VCaP (cell line): ENCODE data around the gene CMTR1.
A peak's percentile ranks its signal among the peaks of the same experiment; 100 is the strongest.
"Not testable (repeated sequence)": the region's sequence is repeated elsewhere in the genome, so short reads cannot be mapped to it uniquely, and the experiment has no call there.

Experiments
- H3K27ac ChIP-seq: fragments of 450-650 bp; 2 replicates; pipeline ENCODE4 v1.5.1; 2017
- CTCF ChIP-seq: fragments of 450-650 bp; conservative IDR thresholded peaks from 2 replicates; pipeline ENCODE4 v1.5.1; 2017; ENCODE audit warnings: mild to moderate bottlenecking, moderate library complexity

CMTR1 gene

GRCh38 chr6:37496951-37497885, 64.2 kb downstream of the CMTR1 start:
- H3K27ac ChIP-seq: no peak overlapping the region
- no peak for TF ChIP-seq CTCF

DNA sequence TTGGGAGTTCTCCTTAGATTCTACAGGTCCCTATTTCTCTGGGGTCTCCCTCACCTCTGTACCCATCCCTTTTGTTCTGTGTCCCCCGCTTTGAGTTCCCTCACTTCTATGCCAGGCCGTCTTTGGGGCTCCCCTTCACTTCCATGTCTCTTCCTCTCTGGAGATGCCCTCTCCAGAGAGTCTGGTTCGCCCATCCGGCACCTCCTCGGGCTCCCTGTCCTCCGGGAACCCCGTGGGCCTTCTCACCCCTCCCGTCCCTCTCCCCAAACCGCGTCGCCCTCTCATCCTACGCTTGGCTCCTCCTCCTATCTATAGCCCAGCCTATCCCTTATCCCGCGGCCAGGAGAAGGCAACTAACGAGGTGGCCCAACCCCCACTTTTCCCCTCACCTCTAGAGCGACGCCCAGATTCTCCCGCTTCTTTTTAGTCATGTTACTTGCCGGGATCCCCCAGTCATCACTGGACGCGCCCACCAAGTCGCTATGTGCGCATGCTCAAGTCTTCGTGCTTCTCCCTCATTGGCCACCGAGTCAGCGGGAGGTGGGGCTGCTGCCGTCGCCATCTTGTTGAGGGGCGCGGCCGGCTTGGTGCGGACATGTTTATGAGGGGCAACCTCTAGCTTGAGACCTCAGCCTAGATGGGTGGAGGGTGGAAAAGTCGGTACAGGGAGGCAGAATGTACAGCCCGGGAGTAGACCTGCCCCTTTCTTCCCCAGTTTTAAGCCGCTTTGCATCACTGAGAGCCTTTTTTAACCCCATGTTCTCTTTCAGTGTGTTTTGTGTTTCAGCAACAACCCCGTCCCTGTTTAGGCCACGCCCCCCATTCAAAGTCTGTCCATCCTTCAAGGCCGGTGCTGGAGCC, 66.6 kb downstream of the CMTR1 start, which contains the start of gene CCDC167:
TSS of gene CCDC167 (minus strand) at position 461 of the 861 bp plus-strand sequence. CDS start at position 431, 30 bp downstream.
- peak within 1 kb of the TSS; percentile 76; the same call in 1 of the 2 replicates for H3K27ac ChIP-seq
- TF ChIP-seq CTCF: no peak

DNA sequence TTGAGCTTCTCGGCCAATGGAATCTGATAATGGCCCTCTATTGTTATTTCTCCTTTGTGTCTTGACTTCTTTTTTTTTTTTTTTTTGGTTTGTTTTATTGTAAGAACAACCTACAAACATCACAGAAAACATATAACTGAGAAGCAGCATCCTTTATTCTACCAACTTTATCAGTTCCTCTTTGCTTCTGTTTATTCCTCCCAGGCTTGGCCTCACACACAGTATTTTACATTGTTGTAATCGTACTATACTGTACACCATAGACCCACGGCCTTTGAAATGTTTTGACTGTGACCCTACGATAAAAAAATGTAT, 67.2 kb downstream of the CMTR1 start:
- TF ChIP-seq CTCF: no peak
- peak overlapping the region; percentile 76; the same call in 1 of the 2 replicates for H3K27ac ChIP-seq

DNA sequence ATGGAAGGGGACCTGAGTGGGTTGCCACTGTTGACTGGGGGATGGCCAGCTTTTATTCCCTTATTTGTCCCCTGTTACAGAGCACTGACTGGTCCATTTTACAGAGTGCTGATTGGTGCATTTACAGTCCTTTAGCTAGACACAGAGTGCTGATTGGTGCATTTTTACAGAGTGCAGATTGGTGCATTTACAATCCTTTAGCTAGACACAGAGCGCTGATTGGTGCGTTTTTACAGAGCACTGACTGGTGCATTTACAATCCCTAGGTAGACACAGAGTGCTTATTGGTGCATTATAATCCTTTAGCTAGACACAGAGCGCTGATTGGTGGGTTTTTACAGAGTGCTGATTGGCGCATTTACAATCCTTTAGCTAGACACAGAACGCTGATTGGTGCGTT, 67.9 kb downstream of the CMTR1 start:
- H3K27ac ChIP-seq: not testable (repeated sequence)

DNA sequence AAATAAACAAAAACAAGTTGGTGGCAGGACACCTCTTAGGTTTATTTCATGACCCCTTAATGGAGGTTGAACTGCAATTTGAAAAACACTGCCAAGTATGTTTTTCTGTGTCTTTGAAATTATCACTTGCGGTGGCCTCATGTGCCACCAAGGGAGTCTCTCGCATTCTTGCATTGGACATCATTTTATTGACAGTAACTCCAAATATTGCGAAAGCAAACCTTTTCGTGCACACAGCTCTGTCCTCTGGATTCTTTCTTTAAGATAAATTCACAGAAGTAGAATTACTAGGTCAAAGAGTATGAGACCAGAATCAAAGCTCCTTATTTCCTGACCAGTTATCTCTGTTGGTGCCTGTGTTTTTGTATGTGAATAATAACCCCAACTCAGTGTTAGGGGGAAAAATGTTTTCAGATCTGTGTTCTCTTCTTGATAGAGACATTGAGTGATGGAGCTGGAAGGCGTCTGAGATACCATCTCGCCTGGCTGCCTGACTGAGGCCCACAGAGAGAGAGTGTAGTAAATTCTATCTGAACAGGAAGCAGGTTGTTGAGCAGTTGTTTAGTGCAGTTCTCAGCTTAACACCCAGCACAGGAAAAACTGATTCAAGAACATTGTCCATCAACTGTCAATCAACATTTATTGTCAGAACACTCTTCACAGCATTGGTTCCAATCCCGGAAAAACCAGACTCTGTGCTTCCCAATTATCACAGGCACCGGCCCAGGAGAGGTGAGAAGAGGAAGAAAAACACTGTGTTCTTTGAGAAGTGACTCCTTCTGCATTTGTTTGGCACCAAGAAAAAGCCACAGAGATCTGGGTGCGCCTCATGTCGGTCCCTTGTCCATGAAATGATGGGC, 68.8 kb downstream of the CMTR1 start:
- no peak overlapping the region for H3K27ac ChIP-seq
- no peak for TF ChIP-seq CTCF

- no peak for TF ChIP-seq CTCF
- H3K27ac ChIP-seq: no peak overlapping the region
These were observed 69.8 kb downstream of the CMTR1 start for GRCh38 chr6:37502703-37503291.

- TF ChIP-seq CTCF: no peak
- H3K27ac ChIP-seq: no peak overlapping the region
These were observed 70.4 kb downstream of the CMTR1 start for GRCh38 chr6:37503309-37503965.
